GM12878 (cell line): Measurements from ENCODE around the gene SLC25A43. TPM values are rescaled to one million over a fixed set of nuclear protein-coding genes. Genes with fewer than 3 reads are reported as not detected.
"Not testable (repeated sequence)": the region's sequence is repeated elsewhere in the genome, so short reads cannot be mapped to it uniquely, and the experiment has no call there.

Source experiments
- ATAC-seq: fragments of 200-7000 bp; cut with Tn5 transposase; 3 replicates; pipeline ENCODE4 v1.9.1; 2020; ENCODE audit warnings: mild to moderate bottlenecking, moderate library complexity
- BruUV-seq: library from RNA; stranded (reverse); fragments of 400-500 nt; replicated peaks from 2 replicates; lab custom pipeline; 2021; lab: Mats Ljungman, UMichigan
- CTCF ChIA-PET: fragments of 300-600 bp; sonication (Branson Sonifier 250); formaldehyde crosslinking; extraction: SDS; loops from one replicate; lab custom pipeline; 2021; ENCODE audit warnings: inconsistent platforms; lab: Yijun Ruan, JAX
- POLR2A ChIA-PET: fragments of 350-600 bp; formaldehyde crosslinking; extraction: SDS; loops from one replicate; lab custom pipeline; 2021; ENCODE audit warnings: inconsistent platforms; lab: Charles Lee
- RAD21 ChIA-PET: fragments of 300-600 bp; sonication (Branson Sonifier 250); formaldehyde crosslinking; loops from one replicate; lab custom pipeline; 2023; ENCODE audit warnings: antibody characterized with exemption; ENCODE audit not compliant: unreplicated experiment; lab: Charles Lee
- SMC1A ChIA-PET: fragments of 300-600 bp; sonication (Branson Sonifier 250); formaldehyde crosslinking; loops from one replicate; lab custom pipeline; 2023; ENCODE audit not compliant: unreplicated experiment, uncharacterized antibody; lab: Charles Lee
- DNase-seq: peaks from one replicate; pipeline ENCODE4 v3.0.0-alpha.2; 2011; ENCODE audit warnings: low read depth, low spot score
- FAIRE-seq: peaks from 3 replicates; lab custom pipeline; 2011; peaks lifted over from hg19 to GRCh38; lab: Jason Lieb, UNC
- H2AFZ ChIP-seq: 2 replicates; pipeline ENCODE4 v1.6.0; 2011; ENCODE audit warnings: low read depth, low read length, control low read depth; ENCODE audit not compliant: control insufficient read depth
- H3K27ac ChIP-seq: 2 replicates; pipeline ENCODE4 v1.5.1; 2011; ENCODE audit warnings: control low read depth; ENCODE audit not compliant: control insufficient read depth, insufficient read depth
- H3K27me3 ChIP-seq, 2 experiments: replicated peaks in 1 of 2; 2 replicates each; pipeline versions ENCODE4 v1.6.0 to v1.6.1; 2011; ENCODE audit warnings: low read length in 1 of 2; ENCODE audit not compliant: control insufficient read depth in 2 of 2, insufficient read depth in 2 of 2
- H3K36me3 ChIP-seq, 2 experiments: 2 replicates each; pipeline ENCODE4 v1.5.1; 2011; ENCODE audit warnings: low read length in 1 of 2; ENCODE audit not compliant: control insufficient read depth in 2 of 2, insufficient read depth in 2 of 2
- H3K4me1 ChIP-seq: 2 replicates; pipeline ENCODE4 v1.6.1; 2011; ENCODE audit warnings: mild to moderate bottlenecking, low read length, moderate library complexity, mixed read lengths; ENCODE audit not compliant: control insufficient read depth, insufficient read depth
- H3K4me2 ChIP-seq: 2 replicates; pipeline ENCODE4 v1.6.0; 2011; ENCODE audit warnings: control low read depth; ENCODE audit not compliant: control insufficient read depth, insufficient read depth
- H3K4me3 ChIP-seq: fragments of 200-600 bp; sonication (generic); 2 replicates; pipeline ENCODE4 v1.5.1; 2016
- H3K79me2 ChIP-seq: 2 replicates; pipeline ENCODE4 v1.6.0; 2011; ENCODE audit warnings: low read length; ENCODE audit not compliant: control insufficient read depth, insufficient read depth
- H3K9ac ChIP-seq: 2 replicates; pipeline ENCODE4 v1.8.0; 2011; ENCODE audit warnings: low read length, control low read depth, mixed read lengths; ENCODE audit not compliant: control insufficient read depth, insufficient read depth
- H3K9me3 ChIP-seq: replicated peaks from 3 replicates; pipeline ENCODE4 v1.5.1; 2011; ENCODE audit warnings: mild to moderate bottlenecking, low read length; ENCODE audit not compliant: control insufficient read depth, insufficient read depth
- H4K20me1 ChIP-seq: 2 replicates; pipeline ENCODE4 v1.6.0; 2011; ENCODE audit not compliant: control insufficient read depth, insufficient read depth
- ATF2 ChIP-seq: IDR thresholded peaks from 2 replicates; pipeline ENCODE4 v1.6.1; 2012; ENCODE audit warnings: low read length, inconsistent platforms
- BCL11A ChIP-seq: IDR thresholded peaks from 2 replicates; pipeline ENCODE4 v1.6.1; 2011; ENCODE audit warnings: low read depth, low read length
- CREB1 ChIP-seq: IDR thresholded peaks from 2 replicates; pipeline ENCODE4 v1.6.1; 2012; ENCODE audit warnings: low read depth, mild to moderate bottlenecking, inconsistent platforms
- KDM1A ChIP-seq: fragments of 200-600 bp; sonication (generic); IDR thresholded peaks from 2 replicates; pipeline ENCODE4 v1.6.1; 2016; ENCODE audit warnings: borderline replicate concordance
- MEF2A ChIP-seq: IDR thresholded peaks from 2 replicates; pipeline ENCODE4 v1.6.1; 2011; ENCODE audit warnings: low read depth, mild to moderate bottlenecking, low read length, moderate library complexity; ENCODE audit not compliant: insufficient read depth
- NFIC ChIP-seq: IDR thresholded peaks from 2 replicates; pipeline ENCODE4 v1.6.1; 2012; ENCODE audit warnings: low read depth, mild to moderate bottlenecking, inconsistent platforms, low read length, moderate library complexity
- NFYB ChIP-seq: IDR thresholded peaks from 2 replicates; pipeline ENCODE4 v1.6.1; 2011; ENCODE audit warnings: low read depth, mild to moderate bottlenecking, low read length, improper control_type of control experiment, moderate library complexity; ENCODE audit not compliant: insufficient read depth
- NKRF ChIP-seq: fragments of 450-650 bp; conservative IDR thresholded peaks from 2 replicates; pipeline ENCODE4 v1.6.1; 2017; ENCODE audit warnings: mild to moderate bottlenecking, moderate library complexity
- NR2C1 ChIP-seq: fragments of 450-650 bp; IDR thresholded peaks from 2 replicates; pipeline ENCODE4 v1.6.1; 2017; ENCODE audit warnings: antibody characterized with exemption, mild to moderate bottlenecking, moderate library complexity
- NR2F1 ChIP-seq: fragments of 450-650 bp; conservative IDR thresholded peaks from 2 replicates; pipeline ENCODE4 v1.6.1; 2017; ENCODE audit warnings: mild to moderate bottlenecking
- PAX5 ChIP-seq: IDR thresholded peaks from 2 replicates; pipeline ENCODE4 v1.6.1; 2011; ENCODE audit warnings: low read depth, low read length, borderline replicate concordance
- RELA ChIP-seq: fragments of 450-650 bp; IDR thresholded peaks from 2 replicates; pipeline ENCODE4 v1.8.0; 2014; ENCODE audit warnings: borderline replicate concordance; ENCODE audit not compliant: partially characterized antibody
- RFX5 ChIP-seq: IDR thresholded peaks from 2 replicates; pipeline ENCODE4 v1.6.1; 2011; ENCODE audit warnings: low read depth, low read length, improper control_type of control experiment
- SREBF2 ChIP-seq: IDR thresholded peaks from 2 replicates; pipeline ENCODE4 v1.6.1; 2012; ENCODE audit warnings: mild to moderate bottlenecking, low read length
- SUZ12 ChIP-seq: fragments of 200-600 bp; sonication (generic); IDR thresholded peaks from one replicate; pipeline ENCODE4 v1.6.1; 2018; ENCODE audit warnings: antibody characterized with exemption, mild to moderate bottlenecking; ENCODE audit not compliant: unreplicated experiment
- ZNF207 ChIP-seq: fragments of 450-650 bp; IDR thresholded peaks from 2 replicates; pipeline ENCODE4 v1.6.1; 2014; ENCODE audit warnings: antibody characterized with exemption, mild to moderate bottlenecking, borderline replicate concordance
- WGBS: methylation state at CpG from one replicate; pipeline ENCODE4 v1.1.6; 2016; ENCODE audit warnings: low lambda C conversion rate; ENCODE audit not compliant: insufficient replicate concordance, insufficient coverage; ENCODE audit errors: missing lambda C conversion rate; 5-methylcytosine and 5-hydroxymethylcytosine counted together
- in situ Hi-C: fragments of 300-500 bp; cut with MboI; formaldehyde crosslinking; loops from 9 replicates; pipeline ENCODE4 v1.14.3; 2018; ENCODE audit warnings: mixed read lengths
- intact Hi-C: fragments of 100-400 bp; cut with micrococcal nuclease; formaldehyde crosslinking; loops from one replicate; pipeline ENCODE4 v1.14.2; 2022; ENCODE audit not compliant: unreplicated experiment
- polyA plus RNA-seq, 11 experiments: library from polyadenylated mRNA; depleted of rRNA in 4 of 11; unstranded in 6 of 11; stranded (reverse) in 5 of 11; fragments of >200 nt; fragmentation: Nextera tagmentation in 4 of 11; fragmentation: Illumina TruSeq in 1 of 11; extraction: Ambion mirVana in 4 of 11; extraction: Trizol in 1 of 11; gene quantifications; 1 replicate in 1 of 11; 2 replicates in 10 of 11; pipeline versions ENCODE4 v1.2.1 to v1.2.3, GENCODE V29; 2011 to 2016; ENCODE audit warnings: inconsistent platforms in 2 of 11, missing spikeins in 2 of 11, low read depth in 1 of 11
- total RNA-seq, 4 experiments: library from RNA; depleted of rRNA in 3 of 4; stranded (reverse); fragments of >200 nt in 3 of 4; fragmentation: Illumina TruSeq in 1 of 4; extraction: Trizol in 1 of 4; gene quantifications; 2 replicates each; pipeline versions ENCODE4 v1.2.1 to v1.2.3, GENCODE V29; 2013 to 2021

Gene SLC25A43
- total and polyA plus RNA-seq, 10 of the 15 experiments (the other 5 are each of a cell fraction or from before 2014, with no cell fraction given): 2.5 to 13.5 (median 6.8) TPM

GRCh38 chrX:119486745-119487144 lies 87.6 kb downstream of the SLC25A43 start:
- RAD21 ChIA-PET: no interaction called here
- POLR2A ChIA-PET: no interaction called here
- Histone ChIP-seq H4K20me1 (no peaks in the 10 kb centered on the region), H3K9ac (no peak overlapping the region), H3K27ac (no peak overlapping the region), H3K36me3 (no peaks in the 10 kb centered on the region), H3K4me1 (no peaks in the 10 kb centered on the region; the same call in 1 of the 2 replicates), H3K27me3 (no peaks in the 10 kb centered on the region), H3K4me2 (no peak overlapping the region), H2AFZ (no peak overlapping the region), H3K79me2 (no peaks in the 10 kb centered on the region), H3K9me3 (no peaks in the 10 kb centered on the region), H3K4me3 (no peak overlapping the region)
- CTCF ChIA-PET: interaction anchor here (0.6 to 6.2 kb wide), 5 partner anchors 8 to 508 kb away, joined by 3 to 59 read pairs (median 7); no protein-coding TSS in a partner anchor
- TF ChIP-seq PAX5 (no peak), NFIC (no peak), ZNF207 (no peak), KDM1A (no peak), NR2C1 (no peak), SREBF2 (no peak), ATF2 (no peak), MEF2A (no peak), RFX5 (no peak), BCL11A (no peak), NFYB (no peak), NKRF (no peak), SUZ12 (no peak), CREB1 (no peak), NR2F1 (no peak), RELA (no peak)
- 63% methylated on average over 11 of the region's 11 CpGs for WGBS
- FAIRE-seq: no peak
- no peak for DNase-seq
- intact Hi-C loops: loop anchor here (10.0 kb wide), 1 partner anchor 398 kb away; no protein-coding TSS in a partner anchor
- in situ Hi-C loops: no loop called here
- BruUV-seq: no TSS peak
- SMC1A ChIA-PET: interaction anchor here (1.8 to 2.0 kb wide), 2 partner anchors 9 to 25 kb away, joined by 7 to 8 read pairs; no protein-coding TSS in a partner anchor
- ATAC-seq: no peak

- intact Hi-C loops: loop anchor here (1.0 to 10.0 kb wide), 2 partner anchors 243 to 397 kb away; no protein-coding TSS in a partner anchor
- 77% methylated on average over 21 of the region's 24 CpGs for WGBS
- POLR2A ChIA-PET, H3K79me2 ChIP-seq, H3K27ac ChIP-seq, ATAC-seq, H3K27me3 ChIP-seq, H3K9me3 ChIP-seq, BruUV-seq, H3K36me3 ChIP-seq, H3K4me3 ChIP-seq, H2AFZ ChIP-seq, H4K20me1 ChIP-seq, DNase-seq, FAIRE-seq, H3K4me2 ChIP-seq, in situ Hi-C loops, H3K4me1 ChIP-seq, H3K9ac ChIP-seq: not testable (repeated sequence)
- CTCF ChIA-PET: interaction anchor here (0.7 to 6.2 kb wide), 8 partner anchors 9 to 297 kb away, joined by 3 to 59 read pairs (median 6); no protein-coding TSS in a partner anchor
- SMC1A ChIA-PET: interaction anchor here (0.8 to 2.7 kb wide), 3 partner anchors 9 to 28 kb away, joined by 3 to 10 read pairs (median 8); no protein-coding TSS in a partner anchor
- RAD21 ChIA-PET: interaction anchor here (0.6 to 2.7 kb wide), 3 partner anchors 13 to 24 kb away, joined by 4 to 16 read pairs (median 5); no protein-coding TSS in a partner anchor
Observed at GRCh38 chrX:119487766-119488165, 88.6 kb downstream of the SLC25A43 start.
